Measurements from ENCODE around the gene VAMP2. TPM values are rescaled to one million over a fixed set of nuclear protein-coding genes. Genes with fewer than 3 reads are reported as not detected.

Gene VAMP2
- total RNA-seq, 2 experiments from 2014 or later: 33.3 to 35.8 TPM

- Mint-ChIP-seq H3K36me3 (ENCODE audit: low read depth) (peaks cover 7% of the 10 kb centered on the region), H3K4me1 (ENCODE audit: low read depth) (peaks cover 61% of the 10 kb centered on the region), H3K9me3 (no peaks in the 10 kb centered on the region), H3K27ac (no peak overlapping the region), H3K27me3 (ENCODE audit: low read depth) (peaks cover 33% of the 10 kb centered on the region), H3K4me3 (peak overlapping the region; percentile 84)
- intact Hi-C loops (cut with micrococcal nuclease): loop anchor here (1.0 to 5.0 kb wide), 2 partner anchors 259 to 622 kb away; partner anchors contain the start of gene RPL26
- CTCF ChIA-PET: interaction anchor here (1.5 to 3.5 kb wide), 4 partner anchors 16 to 178 kb away, joined by 5 to 29 read pairs (median 7); no protein-coding TSS in a partner anchor
- DNase-seq: peak; percentile 68
Observed at GRCh38 chr17:8122924-8123694, 39.6 kb downstream of the VAMP2 start.

- Mint-ChIP-seq H3K27ac (peak overlapping the region; percentile 32), H3K27me3 (ENCODE audit: low read depth) (peaks cover 36% of the 10 kb centered on the region), H3K36me3 (ENCODE audit: low read depth) (peaks cover 7% of the 10 kb centered on the region), H3K9me3 (no peaks in the 10 kb centered on the region), H3K4me1 (ENCODE audit: low read depth) (peaks cover 68% of the 10 kb centered on the region), H3K4me3 (peak overlapping the region; percentile 84)
- intact Hi-C loops (cut with micrococcal nuclease): loop anchor here (5.0 kb wide), 1 partner anchor 260 kb away; the partner anchor contains the start of gene RPL26
- DNase-seq: peak; percentile 53
- CTCF ChIA-PET: interaction anchor here (0.5 to 3.5 kb wide), 6 partner anchors 10 to 102 kb away, joined by 3 to 29 read pairs (median 4); no protein-coding TSS in a partner anchor
Observed at GRCh38 chr17:8122422-8122923, 40.3 kb downstream of the VAMP2 start.

- peak; percentile 77 for DNase-seq
- Mint-ChIP-seq H3K4me3 (peak overlapping the region; percentile 84), H3K27ac (no peak overlapping the region), H3K9me3 (no peaks in the 10 kb centered on the region), H3K36me3 (ENCODE audit: low read depth) (peaks cover 7% of the 10 kb centered on the region), H3K27me3 (ENCODE audit: low read depth) (peaks cover 38% of the 10 kb centered on the region), H3K4me1 (ENCODE audit: low read depth) (peaks cover 65% of the 10 kb centered on the region)
- CTCF ChIA-PET: interaction anchor here (0.5 to 3.5 kb wide), 7 partner anchors 10 to 103 kb away, joined by 3 to 29 read pairs (median 4); no protein-coding TSS in a partner anchor
- intact Hi-C loops (cut with micrococcal nuclease): loop anchor here (1.0 to 5.0 kb wide), 2 partner anchors 178 to 260 kb away; partner anchors contain the start of gene RPL26
Observed at GRCh38 chr17:8121681-8122421, 40.9 kb downstream of the VAMP2 start.

GRCh38 chr17:8121407-8121680, 41.4 kb downstream of the VAMP2 start:
- CTCF ChIA-PET: interaction anchor here (0.9 to 3.5 kb wide), 2 partner anchors 18 to 71 kb away, joined by 3 to 29 read pairs; no protein-coding TSS in a partner anchor
- Mint-ChIP-seq H3K36me3 (ENCODE audit: low read depth) (peaks cover 7% of the 10 kb centered on the region), H3K4me3 (peak overlapping the region; percentile 84), H3K9me3 (no peaks in the 10 kb centered on the region), H3K27ac (no peak overlapping the region), H3K27me3 (ENCODE audit: low read depth) (peaks cover 42% of the 10 kb centered on the region), H3K4me1 (ENCODE audit: low read depth) (peaks cover 62% of the 10 kb centered on the region)
- intact Hi-C loops (cut with micrococcal nuclease): loop anchor here (1.0 to 5.0 kb wide), 2 partner anchors 179 to 261 kb away; partner anchors contain the start of gene RPL26
- DNase-seq: no peak

GRCh38 chr17:8120520-8121406, 42.0 kb downstream of the VAMP2 start:
- no peaks in the 10 kb centered on the region for H3K9me3 Mint-ChIP-seq
- peak overlapping the region; percentile 95 for H3K27ac Mint-ChIP-seq
- CTCF ChIA-PET: interaction anchor here (0.6 to 3.5 kb wide), 15 partner anchors 10 to 434 kb away, joined by 3 to 36 read pairs (median 12); partner anchors contain the start of genes SLC25A35, TP53 and WRAP53
- peaks cover 45% of the 10 kb centered on the region for H3K27me3 Mint-ChIP-seq (ENCODE audit: low read depth)
- H3K36me3 Mint-ChIP-seq (ENCODE audit: low read depth): peaks cover 7% of the 10 kb centered on the region
- intact Hi-C loops (cut with micrococcal nuclease): loop anchor here (1.0 to 5.0 kb wide), 6 partner anchors 19 to 262 kb away; partner anchors contain the start of genes PFAS and RPL26
- peak; percentile 89 for DNase-seq
- peak overlapping the region; percentile 84 for H3K4me3 Mint-ChIP-seq
- peaks cover 62% of the 10 kb centered on the region for H3K4me1 Mint-ChIP-seq (ENCODE audit: low read depth)

- Mint-ChIP-seq H3K36me3 (ENCODE audit: low read depth) (peaks cover 5% of the 10 kb centered on the region), H3K27ac (peak overlapping the region; percentile 95), H3K4me1 (ENCODE audit: low read depth) (peaks cover 56% of the 10 kb centered on the region), H3K4me3 (peak overlapping the region; percentile 84), H3K27me3 (ENCODE audit: low read depth) (peaks cover 41% of the 10 kb centered on the region), H3K9me3 (no peaks in the 10 kb centered on the region)
- intact Hi-C loops (cut with micrococcal nuclease): loop anchor here (1.0 to 5.0 kb wide), 14 partner anchors 19 to 625 kb away; partner anchors contain the start of genes CCDC42, CNTROB, KDM6B and PFAS
- CTCF ChIA-PET: interaction anchor here (0.6 to 4.8 kb wide), 42 partner anchors 10 to 433 kb away, joined by 3 to 53 read pairs (median 6); partner anchors contain the start of genes PFAS, SLC25A35, TP53 and WRAP53
- DNase-seq: peak; percentile 97
Observed at GRCh38 chr17:8119581-8120519, 42.9 kb downstream of the VAMP2 start.

GRCh38 chr17:8118769-8119580, 43.8 kb downstream of the VAMP2 start:
- Mint-ChIP-seq H3K36me3 (ENCODE audit: low read depth) (peaks cover 5% of the 10 kb centered on the region), H3K9me3 (no peaks in the 10 kb centered on the region), H3K4me3 (peak overlapping the region; percentile 84), H3K27ac (peak overlapping the region; percentile 95), H3K27me3 (ENCODE audit: low read depth) (peaks cover 36% of the 10 kb centered on the region), H3K4me1 (ENCODE audit: low read depth) (peaks cover 48% of the 10 kb centered on the region)
- intact Hi-C loops (cut with micrococcal nuclease): loop anchor here (1.0 to 2.0 kb wide), 12 partner anchors 25 to 626 kb away; partner anchors contain the start of genes CCDC42, CNTROB, KDM6B and SLC25A35
- peak; percentile 91 for DNase-seq
- CTCF ChIA-PET: interaction anchor here (0.7 to 4.8 kb wide), 41 partner anchors 9 to 432 kb away, joined by 3 to 53 read pairs (median 6); partner anchors contain the start of genes PFAS, SLC25A35, TP53 and WRAP53

- Mint-ChIP-seq H3K27me3 (ENCODE audit: low read depth) (peaks cover 32% of the 10 kb centered on the region), H3K4me1 (ENCODE audit: low read depth) (peaks cover 40% of the 10 kb centered on the region), H3K27ac (peak within 1 kb of the TSS; percentile 93), H3K36me3 (ENCODE audit: low read depth) (peaks cover 5% of the 10 kb centered on the region), H3K9me3 (no peaks in the 10 kb centered on the region), H3K4me3 (peak within 1 kb of the TSS; percentile 84)
- peak; percentile 49 for DNase-seq
- intact Hi-C loops (cut with micrococcal nuclease): loop anchor here (1.0 to 2.0 kb wide), 9 partner anchors 24 to 627 kb away; partner anchors contain the start of genes CCDC42, KDM6B and SLC25A35
- CTCF ChIA-PET: interaction anchor here (0.5 to 4.8 kb wide), 23 partner anchors 8 to 1022 kb away, joined by 3 to 53 read pairs (median 5); partner anchors contain the start of gene PFAS
Observed at GRCh38 chr17:8117980-8118768, 44.6 kb downstream of the VAMP2 start, which contains the start of gene ALOXE3. TSS of gene ALOXE3 (minus strand) at chr17:8118514. CDS start at chr17:8117990, 524 bp downstream.
